ENCODE measurements around the gene RPA4.
"Not testable (repeated sequence)": the region's sequence is repeated elsewhere in the genome, so short reads cannot be mapped to it uniquely, and the experiment has no call there.

The RPA4 gene, protein sequence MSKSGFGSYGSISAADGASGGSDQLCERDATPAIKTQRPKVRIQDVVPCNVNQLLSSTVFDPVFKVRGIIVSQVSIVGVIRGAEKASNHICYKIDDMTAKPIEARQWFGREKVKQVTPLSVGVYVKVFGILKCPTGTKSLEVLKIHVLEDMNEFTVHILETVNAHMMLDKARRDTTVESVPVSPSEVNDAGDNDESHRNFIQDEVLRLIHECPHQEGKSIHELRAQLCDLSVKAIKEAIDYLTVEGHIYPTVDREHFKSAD

DNA sequence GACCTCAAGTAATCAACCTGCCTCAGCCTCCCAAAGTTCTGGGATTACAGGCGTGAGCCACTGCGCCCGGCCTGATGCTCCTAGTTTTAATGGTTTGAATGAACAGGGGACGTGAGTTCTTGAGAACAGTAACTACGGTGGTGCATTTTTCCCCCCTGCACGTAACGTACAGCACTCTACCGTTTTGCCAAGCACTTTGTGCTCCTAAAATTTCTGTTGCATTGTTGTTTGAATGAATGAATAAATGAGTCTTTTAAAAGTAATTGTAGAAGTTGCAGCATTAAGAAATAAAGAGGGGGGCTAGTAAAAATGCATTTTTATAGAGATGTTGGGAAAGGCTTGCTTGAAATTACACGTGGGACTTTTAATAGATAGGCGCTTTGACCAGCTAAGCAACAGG is at the start of gene RPA4:
Gene RPA4, plus strand, starts transcription at position 301 of the 400 bp plus-strand sequence. CDS start 403 bp downstream, outside the sequence.
- no peak for DNase-seq (ENCODE audit: low read depth)

DNA sequence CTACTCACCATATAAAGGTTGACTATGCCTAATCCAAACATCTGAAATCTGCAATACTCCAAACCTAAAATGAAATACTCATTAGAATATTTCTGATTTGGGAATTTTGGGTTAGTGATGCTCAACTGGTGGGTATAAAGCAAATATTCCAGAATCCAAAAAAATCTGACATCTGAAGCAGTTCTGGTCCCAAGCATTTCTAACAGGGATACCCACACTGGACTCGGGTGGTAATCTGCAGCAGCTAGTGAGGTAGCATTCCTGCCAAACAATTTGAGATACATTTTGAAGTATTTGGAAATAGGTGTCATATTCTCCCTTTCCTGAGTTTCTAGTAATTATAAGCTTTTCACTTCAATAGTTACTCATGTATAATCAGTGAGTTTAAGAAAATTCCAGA is 49.6 kb upstream of the RPA4 start:
- DNase-seq (ENCODE audit: low read depth): no peak

DNA sequence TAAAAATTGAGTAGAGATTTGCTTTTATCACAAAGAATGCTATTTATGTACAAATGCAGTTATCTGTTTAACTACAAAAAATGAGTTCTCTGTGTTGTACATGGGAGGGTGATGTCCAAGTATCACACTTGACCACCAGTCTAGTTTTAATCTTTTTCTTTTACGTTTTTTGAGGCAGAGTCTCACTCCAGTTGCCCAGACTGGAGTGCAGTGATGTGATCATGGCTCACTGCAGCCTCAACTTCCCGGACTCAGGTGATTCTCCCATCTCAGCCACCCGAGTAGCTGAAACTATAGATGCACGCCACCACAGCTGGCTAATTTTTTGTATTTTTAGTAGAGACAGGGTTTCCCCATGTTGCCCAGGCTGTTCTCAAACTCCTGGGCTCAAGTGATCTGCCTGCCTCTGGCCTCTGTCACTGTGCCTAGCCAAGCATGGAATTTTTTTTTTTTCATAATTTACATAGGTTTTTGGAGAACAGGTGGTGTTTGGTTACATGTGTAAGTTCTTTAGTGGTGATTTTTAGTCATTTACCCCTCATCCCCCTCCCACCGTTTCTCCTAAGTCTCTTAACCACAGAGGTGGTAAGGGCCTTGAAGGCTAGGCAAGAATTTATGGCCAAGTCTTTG is 47.9 kb upstream of the RPA4 start:
- no peak for DNase-seq (ENCODE audit: low read depth)

DNA sequence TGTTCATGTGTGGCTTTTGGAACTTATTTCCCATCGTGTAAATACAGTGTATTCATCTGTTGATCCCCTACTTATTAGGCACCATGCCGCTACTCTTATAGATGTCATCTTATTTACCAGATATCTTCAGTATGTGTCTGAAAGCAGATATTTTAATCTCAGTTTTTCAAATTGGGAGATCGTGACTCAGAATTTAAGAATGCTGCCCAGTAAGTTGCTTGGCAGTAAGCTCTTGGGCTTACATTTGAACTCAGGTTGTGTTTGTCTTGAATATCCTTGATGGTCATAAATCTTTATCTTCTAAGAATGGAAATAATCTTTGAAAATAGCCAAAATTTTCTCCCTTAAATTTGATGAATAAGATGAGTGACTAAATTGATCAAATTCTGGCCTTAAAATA is 45.9 kb upstream of the RPA4 start:
- DNase-seq (ENCODE audit: low read depth): peak; percentile 7

DNA sequence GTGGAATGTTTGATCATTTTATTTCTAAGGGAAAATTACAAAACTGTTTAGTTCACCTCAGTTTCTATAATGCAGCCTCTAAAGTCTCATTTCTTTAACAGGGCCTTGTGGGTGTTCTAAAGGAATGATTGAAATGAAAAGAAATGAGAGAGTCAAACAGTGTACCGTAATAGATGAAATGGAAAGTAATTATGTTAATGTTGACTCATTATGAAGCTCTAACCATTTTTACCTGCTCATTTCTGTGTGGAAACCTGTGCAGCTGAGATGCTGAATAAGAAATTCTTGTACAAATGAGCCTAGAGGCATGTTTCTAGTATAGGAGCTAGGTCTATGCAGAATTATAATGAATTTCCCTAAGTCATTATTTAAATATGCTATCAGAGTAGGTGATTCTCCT is 45.2 kb upstream of the RPA4 start:
- DNase-seq (ENCODE audit: low read depth): no peak

DNA sequence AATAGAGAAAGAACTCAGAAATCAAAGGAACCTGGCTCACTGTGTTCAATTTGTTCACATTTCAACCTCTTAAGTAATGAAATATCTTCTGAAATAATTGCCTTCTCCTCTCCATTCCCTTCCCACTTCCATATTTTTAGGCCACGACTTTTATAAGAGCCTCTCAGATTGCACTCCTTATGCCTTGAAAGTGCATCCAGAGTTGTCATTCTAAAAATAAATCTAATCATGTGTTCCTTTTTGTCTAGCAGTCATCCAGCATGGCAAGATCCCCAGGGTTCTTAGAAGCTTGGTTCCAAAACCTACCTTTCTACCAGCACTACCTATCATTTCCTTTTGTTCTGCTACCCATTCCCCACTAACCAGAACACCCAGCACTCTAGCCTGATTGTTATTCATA is 42.4 kb upstream of the RPA4 start:
- DNase-seq (ENCODE audit: low read depth): no peak

DNA sequence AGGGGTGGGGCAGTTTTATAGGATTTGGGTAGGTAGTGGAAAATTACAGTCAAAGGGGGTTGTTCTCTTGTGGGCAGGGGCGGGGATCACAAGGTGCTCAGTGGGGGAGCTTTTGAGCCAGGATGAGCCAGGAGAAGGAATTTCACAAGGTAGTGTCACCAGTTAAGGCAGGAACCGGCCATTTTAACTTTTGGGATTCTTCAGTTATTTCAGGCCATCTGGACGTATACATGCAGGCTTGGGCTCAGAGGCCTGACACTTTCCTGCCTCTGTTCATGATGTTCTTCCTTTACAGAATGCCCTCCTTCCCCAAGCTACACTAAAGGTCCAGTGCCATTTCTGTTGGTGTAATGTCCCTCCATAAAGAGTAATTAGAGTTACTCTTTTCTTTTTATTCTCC is 41.8 kb upstream of the RPA4 start:
- DNase-seq (ENCODE audit: low read depth): not testable (repeated sequence)

DNA sequence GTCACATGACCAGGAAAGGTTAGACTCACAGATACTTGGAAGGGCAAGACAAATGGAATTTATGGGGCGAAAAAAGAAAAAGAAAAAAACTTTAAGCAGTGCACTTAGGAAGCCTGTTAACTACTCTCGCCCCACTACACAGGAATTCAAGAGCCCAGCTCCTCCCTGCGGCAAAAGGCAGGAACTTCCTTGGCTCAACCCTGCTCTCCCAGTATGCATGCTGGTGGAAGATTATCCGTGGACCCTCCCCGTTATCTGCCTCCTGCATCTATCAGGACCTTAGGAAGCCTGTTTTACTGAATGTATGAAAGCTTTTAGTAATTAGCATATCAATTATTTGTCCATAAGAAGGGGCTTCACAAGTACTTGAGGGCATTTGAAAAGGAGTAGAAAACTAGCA is 40.1 kb upstream of the RPA4 start:
- DNase-seq (ENCODE audit: low read depth): no peak

DNA sequence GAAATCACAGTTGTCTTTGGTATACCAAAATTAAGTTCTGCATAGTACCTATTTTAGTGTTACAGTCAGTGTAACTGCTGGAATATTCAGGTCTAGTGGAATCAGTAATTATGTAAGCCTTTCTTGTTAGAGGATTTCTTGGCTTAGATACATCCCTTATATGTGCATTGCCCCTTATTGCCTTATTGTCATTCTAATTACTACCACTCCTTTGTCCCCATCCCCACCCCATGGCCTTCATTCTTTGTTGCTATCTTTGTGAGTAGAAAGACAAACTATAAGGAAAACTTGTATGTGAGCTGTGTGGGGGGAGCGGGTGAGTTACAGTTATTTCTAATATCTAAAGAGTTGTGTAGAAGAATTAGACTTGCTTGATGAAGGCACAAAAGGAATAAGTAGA is 36.9 kb upstream of the RPA4 start:
- no peak for DNase-seq (ENCODE audit: low read depth)

DNA sequence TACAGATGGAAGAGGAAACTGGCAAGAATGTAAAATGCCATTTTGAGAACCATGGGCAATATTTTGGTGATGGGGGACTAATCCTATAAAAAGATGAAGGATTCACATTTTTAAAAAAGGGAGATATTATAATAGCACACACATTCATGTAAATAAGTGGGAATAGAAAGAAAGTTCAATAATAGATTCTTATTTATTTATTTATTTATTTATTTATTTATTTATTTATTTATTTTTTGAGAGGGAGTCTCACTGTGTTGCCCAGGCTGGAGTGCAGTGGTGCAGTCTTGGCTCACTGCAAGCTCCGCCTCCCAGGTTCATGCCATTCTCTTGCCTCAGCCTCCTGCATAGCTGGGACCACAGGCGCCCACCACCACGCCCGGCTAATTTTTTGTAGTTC is 24.3 kb upstream of the RPA4 start:
- DNase-seq (ENCODE audit: low read depth): not testable (repeated sequence)

DNA sequence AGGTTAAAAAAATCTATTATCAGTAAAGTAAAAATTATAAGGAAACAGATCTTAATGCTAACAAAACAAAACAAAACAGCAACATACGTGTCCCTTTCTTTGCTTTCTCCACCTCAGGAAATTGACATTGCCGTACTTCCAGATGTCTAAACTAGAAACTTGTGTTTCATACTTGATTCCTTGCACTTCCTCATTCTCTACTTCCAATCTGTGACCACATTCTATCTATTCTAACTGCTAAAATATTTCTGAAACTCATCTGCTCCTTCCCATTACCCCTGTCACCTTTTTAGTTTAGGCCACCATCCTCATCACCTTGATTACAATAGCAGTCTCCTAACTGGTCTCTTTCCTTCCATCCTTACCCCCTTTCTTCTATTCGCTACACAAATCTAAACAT is 22.5 kb upstream of the RPA4 start:
- no peak for DNase-seq (ENCODE audit: low read depth)

DNA sequence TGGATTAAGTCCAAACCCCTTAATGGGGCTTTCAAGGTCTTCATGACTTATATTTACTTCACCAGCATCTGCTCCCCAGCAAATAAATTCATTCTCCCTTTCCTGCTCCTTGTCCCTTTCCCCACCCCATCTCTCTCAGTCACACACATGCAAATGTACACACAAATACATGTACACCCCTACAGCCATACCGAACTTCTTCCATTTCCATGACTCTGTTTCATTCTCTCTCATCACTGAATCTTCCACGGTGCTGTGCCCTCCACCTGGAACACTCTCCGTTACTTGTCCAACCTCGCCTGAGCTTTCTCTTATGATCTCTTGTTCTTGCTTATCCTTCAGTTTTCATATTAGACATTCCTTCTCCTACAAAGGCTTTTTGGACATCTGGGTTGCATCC is 22.0 kb upstream of the RPA4 start:
- no peak for DNase-seq (ENCODE audit: low read depth)

DNA sequence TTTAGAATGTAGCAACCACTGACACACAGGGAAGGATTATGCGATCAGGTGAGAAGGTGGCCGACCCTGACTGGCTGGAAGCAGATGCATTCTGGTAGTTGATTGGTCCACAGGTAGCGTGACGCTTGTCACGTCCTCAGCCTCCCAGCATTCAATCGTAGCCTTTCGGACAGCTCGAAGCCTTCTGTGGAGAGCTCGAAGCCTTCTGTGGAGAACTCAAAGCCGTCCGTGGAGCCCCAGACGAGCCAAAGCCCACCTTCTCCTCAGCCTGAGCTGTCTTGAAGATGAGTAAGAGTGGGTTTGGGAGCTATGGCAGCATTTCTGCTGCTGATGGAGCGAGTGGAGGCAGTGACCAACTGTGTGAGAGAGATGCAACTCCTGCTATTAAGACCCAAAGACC is 319 bp downstream of the RPA4 start:
- no peak for DNase-seq (ENCODE audit: low read depth)

DNA sequence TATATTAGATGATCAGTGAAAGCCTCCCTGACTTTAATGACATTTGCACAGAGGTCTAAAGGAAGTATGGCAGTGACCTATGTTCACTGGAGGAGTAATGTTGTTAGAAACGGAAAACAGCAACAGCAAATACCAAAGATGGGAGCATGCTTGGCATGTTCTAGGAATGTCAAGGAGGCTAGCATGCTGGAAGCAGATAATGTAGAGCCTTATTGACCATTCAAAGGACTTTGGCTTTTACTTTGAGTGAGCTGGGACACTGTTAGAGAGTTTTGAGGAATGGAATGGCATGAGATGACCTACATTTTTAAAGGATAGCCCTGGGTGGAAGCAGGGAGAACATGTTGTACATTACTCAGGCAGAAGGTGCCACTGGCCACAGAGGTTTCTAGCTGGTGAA is 6.0 kb downstream of the RPA4 start:
- DNase-seq (ENCODE audit: low read depth): no peak

DNA sequence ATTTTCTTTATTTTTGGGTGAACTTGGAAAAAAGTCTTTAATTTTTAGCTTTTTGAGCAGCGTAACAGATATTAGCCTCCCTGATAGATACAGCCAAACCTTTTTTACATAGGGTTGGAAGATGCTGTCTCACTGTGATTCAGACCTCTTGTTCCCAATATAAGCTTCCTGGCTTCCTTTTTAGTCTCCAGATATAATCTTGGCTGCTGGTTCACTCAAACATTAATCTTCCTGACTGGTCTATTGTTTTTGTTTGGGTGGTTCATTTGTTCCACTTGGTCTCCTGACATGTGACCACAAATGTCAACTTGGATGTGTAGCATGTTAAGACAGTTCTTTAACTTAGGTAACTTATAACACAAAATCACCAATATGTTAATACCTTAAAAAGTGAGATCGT is 23.0 kb downstream of the RPA4 start:
- no peak for DNase-seq (ENCODE audit: low read depth)

DNA sequence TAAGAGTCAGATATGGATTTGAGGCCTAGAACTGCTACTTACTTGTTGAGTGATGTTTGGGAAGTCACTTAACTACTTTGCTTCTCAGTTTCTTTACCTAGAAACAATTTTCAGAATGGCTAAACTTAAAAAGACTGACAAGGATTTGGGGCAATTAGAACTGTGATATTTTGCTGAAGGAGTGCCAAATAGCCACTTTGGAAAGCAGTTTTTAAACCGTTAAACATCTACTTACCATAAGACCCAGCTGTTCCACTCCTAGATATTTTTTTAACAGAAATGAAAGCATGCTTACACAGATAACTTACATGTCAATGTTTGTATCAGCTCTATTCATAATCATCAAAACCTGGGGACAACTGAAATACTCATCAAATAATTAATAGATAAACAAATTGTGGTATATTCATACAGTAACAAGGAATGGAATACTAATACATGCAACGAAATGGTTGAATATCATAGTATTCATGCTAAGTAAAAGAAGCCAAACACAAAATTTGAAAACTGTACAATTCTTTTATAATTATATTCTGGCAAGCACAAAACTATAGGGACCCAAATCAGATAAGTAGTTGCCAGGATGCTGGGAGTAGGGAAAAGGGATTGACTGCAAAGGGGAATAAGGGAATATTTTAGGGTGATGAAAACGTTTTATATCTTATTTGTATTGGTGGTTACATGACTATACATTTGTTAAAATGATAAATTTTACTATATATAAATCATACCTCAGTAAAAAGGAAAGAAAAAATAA is 24.0 kb downstream of the RPA4 start:
- no peak for DNase-seq (ENCODE audit: low read depth)

DNA sequence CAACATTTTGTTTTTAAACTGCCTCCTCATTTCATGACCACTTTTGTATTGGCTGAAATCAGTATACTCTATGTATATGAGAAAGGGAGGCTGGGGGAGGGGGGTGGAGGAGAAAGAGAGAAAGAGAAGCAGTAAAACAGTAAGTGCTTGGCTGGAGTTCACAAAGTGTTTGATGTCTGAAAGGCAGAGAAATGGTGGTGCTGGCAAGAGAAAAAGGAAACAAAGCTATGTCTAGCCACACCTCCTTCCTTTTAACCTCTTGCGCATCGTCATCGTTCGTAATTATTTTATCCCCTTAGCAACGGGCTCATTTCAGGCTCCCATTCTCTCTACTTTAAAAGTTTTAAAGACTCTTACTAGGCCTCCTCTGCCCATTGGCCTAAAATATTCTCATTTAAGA is 25.6 kb downstream of the RPA4 start:
- DNase-seq (ENCODE audit: low read depth): no peak

DNA sequence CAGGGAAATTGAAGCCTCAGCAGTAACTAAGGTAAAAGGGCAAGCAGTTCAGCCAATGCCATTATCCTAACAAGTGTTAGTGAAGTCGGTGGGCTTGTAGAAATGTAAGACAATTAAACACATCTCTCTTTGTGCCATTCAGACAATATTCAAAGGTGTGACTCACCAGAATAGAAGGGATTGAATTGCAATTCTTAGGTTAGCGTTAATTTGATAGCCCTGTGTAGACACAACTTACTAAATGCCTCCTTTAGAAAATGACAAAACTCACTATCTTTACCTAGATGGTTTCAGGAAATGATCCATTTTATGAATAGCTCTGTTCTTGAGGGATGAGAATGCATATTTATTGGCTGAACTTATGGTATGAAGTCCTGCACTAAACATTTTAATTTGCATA is 35.2 kb downstream of the RPA4 start:
- DNase-seq (ENCODE audit: low read depth): no peak

DNA sequence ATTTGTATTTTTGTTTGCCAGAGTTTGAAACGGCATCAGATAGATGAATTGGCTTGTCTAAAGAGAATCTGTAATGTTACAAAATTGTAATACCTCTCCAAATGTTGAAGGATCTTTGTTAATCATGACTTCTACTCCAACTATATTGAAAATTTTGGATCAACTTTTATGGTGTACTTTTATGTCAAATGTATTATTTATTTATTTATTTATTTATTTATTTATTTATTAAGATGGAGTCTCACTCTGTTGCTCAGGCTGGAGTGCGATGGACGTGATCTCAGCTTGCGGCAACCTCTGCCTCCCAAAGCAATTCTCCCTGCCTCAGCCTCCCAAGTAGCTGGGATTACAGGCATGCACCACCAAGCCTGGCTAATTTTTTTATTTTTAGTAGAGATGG is 36.0 kb downstream of the RPA4 start:
- DNase-seq (ENCODE audit: low read depth): no peak

DNA sequence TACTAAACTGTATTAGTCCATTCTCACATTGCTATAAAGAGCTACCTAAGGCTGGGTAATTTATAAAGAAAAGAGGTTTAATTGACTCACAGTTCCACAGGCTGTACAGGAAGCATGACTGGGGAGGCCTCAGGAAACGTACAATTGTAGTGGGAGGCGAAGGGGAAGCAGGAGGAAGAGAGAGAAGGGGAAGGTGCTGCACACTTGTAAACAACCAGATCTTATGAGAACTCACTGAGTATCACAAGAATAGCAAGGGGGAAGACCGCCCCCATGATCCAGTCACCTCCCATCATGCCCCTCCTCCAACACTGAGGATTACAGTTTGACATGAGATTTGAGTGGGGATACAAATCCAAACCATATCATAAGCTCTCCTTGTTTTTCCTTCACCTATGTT is 40.9 kb downstream of the RPA4 start:
- no peak for DNase-seq (ENCODE audit: low read depth)

DNA sequence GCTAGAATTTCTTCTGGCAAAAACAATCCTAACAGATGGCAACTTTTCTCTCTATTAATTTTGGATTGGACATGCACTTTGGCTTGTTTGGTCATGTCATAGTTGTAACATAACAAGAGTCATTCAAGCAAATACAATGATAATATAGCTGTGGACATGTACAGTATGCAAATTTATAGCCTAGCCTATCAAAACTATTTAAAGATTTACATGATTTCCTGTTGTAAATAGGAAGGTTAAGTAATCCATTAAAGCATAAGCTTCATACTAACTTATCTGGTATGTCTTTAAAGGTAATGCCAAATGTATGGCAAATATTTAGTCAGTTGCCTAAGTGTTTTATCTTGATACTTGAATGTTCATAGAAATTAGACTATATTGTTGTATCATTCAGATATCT is 45.3 kb downstream of the RPA4 start:
- no peak for DNase-seq (ENCODE audit: low read depth)
